Muscle layer of colon (tissue), 2 donors: ENCODE measurements around the gene OSTC.
"Not testable (repeated sequence)": the region's sequence is repeated elsewhere in the genome, so short reads cannot be mapped to it uniquely, and the experiment has no call there.

ENCODE experiments used
- H3K27ac ChIP-seq: one replicate; pipeline ENCODE4 v1.7.0; 2013; ENCODE audit warnings: low read depth, mild to moderate bottlenecking, low read length, moderate library complexity
- H3K27me3 ChIP-seq, 2 donors: one replicate each; pipeline ENCODE4 v1.7.0; 2013; ENCODE audit warnings: low read length in 2 of 2, mild to moderate bottlenecking in 2 of 2; ENCODE audit not compliant: insufficient read depth in 2 of 2, control insufficient read depth in 1 of 2
- H3K36me3 ChIP-seq: one replicate; pipeline ENCODE4 v1.7.0; 2013; ENCODE audit warnings: mild to moderate bottlenecking, low read length; ENCODE audit not compliant: insufficient read depth
- H3K4me1 ChIP-seq: one replicate; pipeline ENCODE4 v1.7.0; 2013; ENCODE audit warnings: mild to moderate bottlenecking, low read length; ENCODE audit not compliant: insufficient read depth
- H3K4me3 ChIP-seq, 2 donors: one replicate each; pipeline ENCODE4 v1.7.0; 2013; ENCODE audit warnings: low read length in 2 of 2, low read depth in 1 of 2, mild to moderate bottlenecking in 1 of 2, moderate library complexity in 1 of 2
- H3K9ac ChIP-seq: one replicate; pipeline ENCODE4 v1.7.0; 2013; ENCODE audit warnings: low read length
- H3K9me3 ChIP-seq: one replicate; pipeline ENCODE4 v1.7.0; 2013; ENCODE audit warnings: mild to moderate bottlenecking, low read length
- donor health status: abdominal sarcoma.
- donor health status: Adenocarcinoma of cecum.

Gene OSTC

GRCh38 chr4:108696160-108696559, 45.8 kb downstream of the OSTC start:
- no peaks in the 10 kb centered on the region for H3K27me3 ChIP-seq

GRCh38 chr4:108700081-108700757, 49.8 kb downstream of the OSTC start:
- no peak overlapping the region for H3K9ac ChIP-seq
- no peaks in the 10 kb centered on the region for H3K4me1 ChIP-seq
- H3K27ac ChIP-seq = no peak overlapping the region

More at GRCh38 chr4:108696160-108696559, 45.8 kb downstream of the OSTC start:
- Histone ChIP-seq H3K27ac (no peak overlapping the region), H3K9ac (no peak overlapping the region), H3K36me3 (no peaks in the 10 kb centered on the region), H3K9me3 (no peaks in the 10 kb centered on the region), H3K4me1 (no peaks in the 10 kb centered on the region), H3K4me3 (no peak overlapping the region)

DNA sequence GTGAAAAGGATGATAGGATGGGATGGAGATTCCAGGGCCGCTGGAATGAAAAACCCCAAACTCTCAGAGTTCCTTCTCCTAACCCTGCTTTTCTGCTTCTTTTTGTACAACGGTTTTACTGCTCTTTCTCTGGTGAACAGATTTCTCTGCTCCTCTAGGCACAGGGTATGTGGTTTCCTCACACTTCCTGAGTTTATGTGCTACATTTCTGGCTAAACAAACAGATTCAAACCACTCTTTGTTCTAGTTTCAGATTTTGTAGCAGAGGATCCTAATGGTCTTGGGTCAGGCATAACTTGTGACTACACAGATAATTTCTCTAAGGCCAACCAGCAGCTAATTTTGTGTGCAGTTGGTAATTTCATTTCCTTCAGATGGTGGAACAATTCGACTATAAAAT, 52.6 kb downstream of the OSTC start:
- Histone ChIP-seq H3K36me3 (no peaks in the 10 kb centered on the region), H3K27me3 (no peaks in the 10 kb centered on the region), H3K27ac (no peak overlapping the region), H3K4me1 (no peaks in the 10 kb centered on the region), H3K9ac (no peak overlapping the region), H3K9me3 (no peaks in the 10 kb centered on the region), H3K4me3 (no peak overlapping the region)

More at GRCh38 chr4:108700081-108700757, 49.8 kb downstream of the OSTC start:
- no peaks in the 10 kb centered on the region for H3K36me3 ChIP-seq
- H3K4me3 ChIP-seq = no peak overlapping the region
- no peaks in the 10 kb centered on the region for H3K9me3 ChIP-seq
- no peaks in the 10 kb centered on the region for H3K27me3 ChIP-seq

DNA sequence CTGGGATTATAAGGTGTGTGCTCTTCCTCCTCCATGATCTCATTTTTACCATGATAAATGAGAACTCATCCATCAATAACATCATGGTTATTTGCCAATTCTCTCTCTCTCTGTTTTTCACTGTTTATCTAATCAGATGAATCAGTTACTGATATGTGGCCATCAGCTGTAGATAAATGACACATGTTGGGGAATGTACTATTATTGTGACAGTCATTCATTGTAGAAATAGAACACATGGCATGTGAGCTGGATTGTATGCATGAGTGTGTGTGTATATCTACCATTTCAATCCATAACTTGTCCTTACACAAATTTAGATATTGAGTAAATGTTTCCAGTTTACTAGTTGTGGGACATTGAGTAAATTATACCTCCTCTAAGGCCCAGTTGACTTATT, 53.0 kb downstream of the OSTC start:
- H3K36me3 ChIP-seq = no peaks in the 10 kb centered on the region
- no peaks in the 10 kb centered on the region for H3K9me3 ChIP-seq
- H3K9ac ChIP-seq = no peak overlapping the region
- H3K27me3 ChIP-seq = no peaks in the 10 kb centered on the region
- no peak overlapping the region for H3K4me3 ChIP-seq
- no peaks in the 10 kb centered on the region for H3K4me1 ChIP-seq
- H3K27ac ChIP-seq = no peak overlapping the region

- Histone ChIP-seq H3K4me1 (no peaks in the 10 kb centered on the region), H3K36me3 (no peaks in the 10 kb centered on the region), H3K9ac (no peak overlapping the region), H3K9me3 (no peaks in the 10 kb centered on the region), H3K27me3 (no peaks in the 10 kb centered on the region), H3K4me3 (no peak overlapping the region), H3K27ac (no peak overlapping the region)
Observed at GRCh38 chr4:108703966-108704365, 53.6 kb downstream of the OSTC start.

DNA sequence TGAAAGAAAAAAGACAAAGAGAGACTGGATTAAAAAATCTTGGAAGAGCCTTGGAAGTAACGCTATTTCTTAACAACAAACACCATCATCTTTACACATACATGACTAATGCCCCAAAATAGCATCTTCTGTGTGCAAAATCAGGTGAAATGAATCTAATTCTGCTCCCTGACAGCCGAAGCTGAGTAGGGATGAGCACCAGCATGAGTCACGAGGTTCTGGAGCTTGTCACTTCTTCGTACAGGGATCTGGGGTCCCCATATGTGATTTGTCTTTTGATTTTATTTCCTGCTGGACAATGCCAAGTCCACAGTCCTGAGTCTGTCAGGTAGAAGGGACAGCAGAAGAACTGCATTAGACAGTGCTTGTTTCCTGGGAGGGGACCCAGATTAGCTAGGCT, 55.9 kb downstream of the OSTC start:
- Histone ChIP-seq H3K9ac (no peak overlapping the region), H3K4me3 (no peak overlapping the region), H3K27ac (no peak overlapping the region), H3K9me3 (no peaks in the 10 kb centered on the region), H3K27me3 (no peaks in the 10 kb centered on the region), H3K36me3 (no peaks in the 10 kb centered on the region), H3K4me1 (no peaks in the 10 kb centered on the region)

DNA sequence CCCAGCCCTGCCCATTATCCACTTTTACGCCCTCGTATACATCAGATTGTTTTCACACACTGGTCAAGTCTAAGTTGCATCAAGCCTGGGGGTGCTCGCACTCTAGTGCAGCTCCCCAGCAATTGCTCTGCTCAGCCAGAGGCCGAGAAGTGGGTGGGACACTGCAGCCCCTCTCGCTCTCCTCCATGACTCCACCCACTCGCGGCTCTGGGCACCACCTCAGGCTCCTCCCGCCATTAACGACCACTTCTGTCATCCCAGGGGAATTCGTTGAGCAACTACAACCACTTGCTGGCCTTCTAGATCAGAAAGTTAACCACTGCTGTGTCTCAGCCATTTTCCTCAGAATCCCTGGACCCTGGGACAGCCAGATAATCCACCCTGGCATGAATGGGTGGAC, 58.8 kb downstream of the OSTC start:
- Histone ChIP-seq H3K36me3 (no peaks in the 10 kb centered on the region), H3K9me3 (no peaks in the 10 kb centered on the region), H3K9ac (no peak overlapping the region), H3K4me3 (no peak overlapping the region), H3K27me3 (no peaks in the 10 kb centered on the region), H3K4me1 (no peaks in the 10 kb centered on the region), H3K27ac (no peak overlapping the region)

- Histone ChIP-seq H3K27ac (no peak overlapping the region), H3K27me3 (no peaks in the 10 kb centered on the region), H3K9me3 (no peaks in the 10 kb centered on the region), H3K36me3 (no peaks in the 10 kb centered on the region), H3K4me3 (no peak overlapping the region), H3K9ac (no peak overlapping the region), H3K4me1 (no peaks in the 10 kb centered on the region)
Observed at GRCh38 chr4:108709722-108710121, 59.3 kb downstream of the OSTC start.

- H3K4me3 ChIP-seq, H3K9me3 ChIP-seq, H3K27me3 ChIP-seq, H3K27ac ChIP-seq, H3K4me1 ChIP-seq, H3K36me3 ChIP-seq, H3K9ac ChIP-seq: not testable (repeated sequence)
Observed at GRCh38 chr4:108710578-108710977, 60.2 kb downstream of the OSTC start.

DNA sequence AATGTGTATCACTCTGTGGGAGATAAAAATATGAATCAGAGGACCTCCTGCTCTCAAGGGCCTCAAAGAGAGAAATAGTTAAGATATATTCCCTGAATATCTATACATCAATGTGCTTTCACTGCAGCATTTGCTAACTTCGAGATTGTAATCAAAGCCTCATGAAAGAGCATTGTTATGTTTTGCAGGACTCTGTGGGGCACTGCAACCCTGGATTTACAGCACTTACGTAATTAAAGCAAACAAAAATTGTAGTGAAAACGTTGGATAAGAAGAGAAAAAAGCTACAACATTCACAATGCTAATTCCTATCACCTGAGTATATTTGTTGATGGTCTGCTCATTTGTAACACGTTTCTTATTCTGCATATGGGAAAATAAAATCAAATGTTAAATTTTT, 64.5 kb downstream of the OSTC start:
- H3K36me3 ChIP-seq = no peaks in the 10 kb centered on the region
- no peaks in the 10 kb centered on the region for H3K27me3 ChIP-seq
- no peaks in the 10 kb centered on the region for H3K4me1 ChIP-seq
- no peak overlapping the region for H3K4me3 ChIP-seq
- no peak overlapping the region for H3K9ac ChIP-seq
- H3K27ac ChIP-seq = no peak overlapping the region
- no peaks in the 10 kb centered on the region for H3K9me3 ChIP-seq

- Histone ChIP-seq H3K36me3 (no peaks in the 10 kb centered on the region), H3K9ac (no peak overlapping the region), H3K27ac (no peak overlapping the region), H3K4me3 (no peak overlapping the region), H3K4me1 (no peaks in the 10 kb centered on the region), H3K27me3 (no peaks in the 10 kb centered on the region), H3K9me3 (no peaks in the 10 kb centered on the region)
Observed at GRCh38 chr4:108716340-108716739, 65.9 kb downstream of the OSTC start.

DNA sequence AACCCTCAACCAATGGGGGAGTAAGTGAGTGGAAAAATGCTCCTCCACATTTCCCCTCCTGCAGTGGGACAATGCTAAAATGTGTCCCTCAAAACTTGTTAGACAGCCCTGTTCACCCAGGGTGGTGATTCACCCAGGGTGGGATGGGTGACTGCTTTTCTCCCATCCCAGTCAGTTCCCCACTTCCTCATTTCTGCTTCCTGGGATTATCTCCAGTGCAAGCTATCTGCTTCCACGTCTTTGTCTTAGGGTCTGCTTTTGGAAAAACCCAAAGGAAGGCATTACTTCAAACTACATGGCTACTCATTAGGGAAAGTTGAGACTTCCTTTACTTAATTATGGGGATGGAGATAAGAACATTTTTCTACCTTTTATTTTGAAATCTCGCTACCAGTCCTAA, 67.0 kb downstream of the OSTC start:
- Histone ChIP-seq H3K9ac (no peak overlapping the region), H3K4me3 (no peak overlapping the region), H3K27ac (no peak overlapping the region), H3K36me3 (no peaks in the 10 kb centered on the region), H3K27me3 (no peaks in the 10 kb centered on the region), H3K9me3 (no peaks in the 10 kb centered on the region), H3K4me1 (no peaks in the 10 kb centered on the region)
